SH-SY5Y (cell line): ENCODE results near the gene USP4.

Experiments used
- GATA2 ChIP-seq: IDR thresholded peaks from 2 replicates; pipeline ENCODE4 v1.6.1; 2011; ENCODE audit warnings: mild to moderate bottlenecking, low read depth, low read length
- GATA3 ChIP-seq: IDR thresholded peaks from 2 replicates; pipeline ENCODE4 v1.6.1; 2011; ENCODE audit warnings: low read depth, mild to moderate bottlenecking, low read length, moderate library complexity

GRCh38 chr3:49283997-49284396 is 55.9 kb downstream of the USP4 start:
- TF ChIP-seq GATA2 (no peak), GATA3 (no peak)
